ENCODE measurements around the gene FAM222B.
A peak's percentile ranks its signal among the peaks of the same experiment; 100 is the strongest.
"Not testable (repeated sequence)": the region's sequence is repeated elsewhere in the genome, so short reads cannot be mapped to it uniquely, and the experiment has no call there.

FAM222B gene

DNA sequence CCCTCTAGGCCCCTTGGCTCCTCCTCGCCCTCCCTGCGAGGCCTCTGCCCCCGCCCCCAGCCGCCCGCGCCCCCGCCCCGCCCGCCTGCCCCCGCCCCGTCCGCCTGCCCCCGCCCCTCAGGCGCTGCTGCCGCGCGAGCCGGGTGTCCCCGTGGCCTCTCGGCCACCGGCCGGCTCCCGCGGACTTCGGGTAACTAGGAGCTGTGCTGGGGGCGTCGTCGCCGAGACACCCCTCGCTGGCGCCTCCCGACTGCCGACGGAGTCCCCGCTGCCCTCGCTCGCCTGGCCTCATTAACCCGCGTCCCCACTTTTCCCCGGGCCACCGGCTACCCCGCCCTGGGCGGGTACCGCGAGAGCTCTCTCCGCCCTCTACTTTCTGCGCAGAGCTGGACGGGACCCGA lies 116.4 kb downstream of the FAM222B start, which contains the start of gene TLCD1:
Gene TLCD1 (minus strand): TSS at position 8 of the 401 bp plus-strand sequence. CDS start 136 bp downstream, outside the sequence.
- Histone ChIP-seq H3K9ac (ENCODE audit: low read length) (peak within 1 kb of the TSS; percentile 99), H4K5ac (ENCODE audit: low read length) (no peak within 1 kb of the TSS), H3K23ac (ENCODE audit: low read length) (peak within 1 kb of the TSS; percentile 54), H2AK5ac (ENCODE audit: low read length) (peak within 1 kb of the TSS; percentile 73), H3K4me2 (ENCODE audit: low read length) (peak within 1 kb of the TSS; percentile 96), H3K36me3 (ENCODE audit: control insufficient read depth, insufficient read depth, low read length) (peaks cover 13% of the 10 kb centered on the region), H3K4ac (ENCODE audit: low read depth, low read length) (peak within 1 kb of the TSS; percentile 66), H3K79me1 (ENCODE audit: low read length) (peaks cover 8% of the 10 kb centered on the region), H4K8ac (ENCODE audit: low read depth, low read length) (no peak within 1 kb of the TSS), H3K18ac (ENCODE audit: low read length) (peak within 1 kb of the TSS; percentile 34), H3K27me3 (ENCODE audit: insufficient read depth, low read length, poor library complexity) (no peaks in the 10 kb centered on the region), H3K27ac (ENCODE audit: low read depth, low read length) (peak within 1 kb of the TSS; percentile 96), H3K56ac (ENCODE audit: low read length) (peak within 1 kb of the TSS; percentile 100), H2BK120ac (ENCODE audit: low read depth, low read length) (no peak within 1 kb of the TSS), H3K4me3 (ENCODE audit: low read length) (peak within 1 kb of the TSS; percentile 63), H2BK15ac (replicated peaks; ENCODE audit: low read depth) (no peak within 1 kb of the TSS), H3K79me2 (ENCODE audit: control insufficient read depth, insufficient read depth, low read length) (peaks cover 17% of the 10 kb centered on the region), H3K4me1 (ENCODE audit: control insufficient read depth, low read depth, low read length) (no peaks in the 10 kb centered on the region), H2BK5ac (ENCODE audit: low read length) (peak within 1 kb of the TSS; percentile 96)
- WGBS (ENCODE audit: extremely low coverage, insufficient coverage, low lambda C conversion rate), result no CpG with 5 or more reads among the region's 49 CpGs
- DNase-seq, result peak; percentile 80

DNA sequence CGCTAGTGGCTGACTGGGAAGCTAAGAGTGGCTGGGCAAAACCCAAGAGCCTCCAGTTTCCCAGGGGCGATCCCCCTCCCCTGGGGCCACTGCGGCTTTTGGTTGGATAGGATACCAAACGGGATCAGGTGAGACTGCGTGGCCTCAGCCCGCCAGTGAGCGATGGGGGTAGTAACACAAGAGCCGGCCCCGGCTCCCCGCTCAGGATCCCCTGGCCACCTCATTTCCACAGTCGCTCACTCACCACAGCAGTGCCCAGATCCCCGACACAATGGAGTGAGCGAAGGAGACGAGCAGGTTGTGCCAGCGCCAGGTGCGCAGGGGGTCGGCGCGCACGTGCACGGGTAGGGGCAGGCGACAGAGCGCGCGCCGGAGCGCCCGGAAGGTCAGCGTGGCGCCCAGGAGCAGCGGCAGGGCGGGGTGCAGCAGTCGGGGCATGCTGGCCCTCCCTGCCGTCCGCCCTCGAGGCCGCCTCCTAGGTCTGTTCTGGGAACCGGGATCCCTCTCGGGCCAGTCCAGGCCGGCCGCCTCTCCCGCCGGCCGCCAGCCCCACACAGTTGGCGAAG lies 116.8 kb downstream of the FAM222B start:
- peak overlapping the region; percentile 59 for H3K4me3 ChIP-seq (ENCODE audit: low read length)
- DNase-seq, result peak; percentile 93

DNA sequence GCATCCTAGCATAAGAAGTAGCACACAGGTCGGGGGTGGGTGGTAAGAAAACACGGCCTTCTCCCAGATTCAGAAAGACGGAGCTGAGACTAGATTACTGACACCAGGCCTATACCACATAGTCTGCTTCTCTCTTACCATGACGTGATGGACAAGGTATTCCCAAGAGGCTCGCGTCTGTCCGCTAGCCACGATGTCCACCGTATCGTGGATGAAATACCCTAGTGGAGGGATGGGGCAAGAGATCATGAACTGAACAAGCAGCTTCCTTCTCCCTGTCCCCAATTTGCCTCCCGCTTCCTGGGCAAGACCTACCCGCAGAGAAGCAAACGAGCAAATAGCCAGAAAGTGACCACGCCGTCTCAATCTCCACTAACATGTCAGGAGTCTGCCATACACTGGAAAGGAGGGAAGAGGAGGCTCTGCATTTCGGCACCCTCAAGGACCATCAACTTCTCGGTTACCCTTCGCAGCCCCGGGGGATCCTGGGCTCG lies 117.4 kb downstream of the FAM222B start:
- H4K8ac ChIP-seq (ENCODE audit: low read depth, low read length), result no peak overlapping the region
- no CpG with 5 or more reads among the region's 20 CpGs for WGBS (ENCODE audit: extremely low coverage, insufficient coverage, low lambda C conversion rate)

More for the DNA sequence above, 116.8 kb downstream of the FAM222B start:
- peak overlapping the region; percentile 96 for H2BK5ac ChIP-seq (ENCODE audit: low read length)
- no peak overlapping the region for H4K8ac ChIP-seq (ENCODE audit: low read depth, low read length)
- peaks cover 8% of the 10 kb centered on the region for H3K79me1 ChIP-seq (ENCODE audit: low read length)
- H4K5ac ChIP-seq (ENCODE audit: low read length), result no peak overlapping the region
- H2BK120ac ChIP-seq (ENCODE audit: low read depth, low read length), result no peak overlapping the region
- H3K79me2 ChIP-seq (ENCODE audit: control insufficient read depth, insufficient read depth, low read length), result peaks cover 21% of the 10 kb centered on the region
- H3K18ac ChIP-seq (ENCODE audit: low read length), result peak overlapping the region; percentile 30
- H3K9ac ChIP-seq (ENCODE audit: low read length), result peak overlapping the region; percentile 99
- peak overlapping the region; percentile 66 for H3K4ac ChIP-seq (ENCODE audit: low read depth, low read length)
- peaks cover 14% of the 10 kb centered on the region for H3K36me3 ChIP-seq (ENCODE audit: control insufficient read depth, insufficient read depth, low read length)
- no peaks in the 10 kb centered on the region for H3K27me3 ChIP-seq (ENCODE audit: insufficient read depth, low read length, poor library complexity)
- no peak overlapping the region for H2BK15ac ChIP-seq (replicated peaks; ENCODE audit: low read depth)
- H2AK5ac ChIP-seq (ENCODE audit: low read length), result peak overlapping the region; percentile 73
- H3K23ac ChIP-seq (ENCODE audit: low read length), result peak overlapping the region; percentile 54
- H3K27ac ChIP-seq (ENCODE audit: low read depth, low read length), result peak overlapping the region; percentile 90
- H3K56ac ChIP-seq (ENCODE audit: low read length), result peak overlapping the region; percentile 100
- no CpG with 5 or more reads among the region's 45 CpGs for WGBS (ENCODE audit: extremely low coverage, insufficient coverage, low lambda C conversion rate)
- H3K4me2 ChIP-seq (ENCODE audit: low read length), result peak overlapping the region; percentile 79
- H3K4me1 ChIP-seq (ENCODE audit: control insufficient read depth, low read depth, low read length), result no peaks in the 10 kb centered on the region

DNA sequence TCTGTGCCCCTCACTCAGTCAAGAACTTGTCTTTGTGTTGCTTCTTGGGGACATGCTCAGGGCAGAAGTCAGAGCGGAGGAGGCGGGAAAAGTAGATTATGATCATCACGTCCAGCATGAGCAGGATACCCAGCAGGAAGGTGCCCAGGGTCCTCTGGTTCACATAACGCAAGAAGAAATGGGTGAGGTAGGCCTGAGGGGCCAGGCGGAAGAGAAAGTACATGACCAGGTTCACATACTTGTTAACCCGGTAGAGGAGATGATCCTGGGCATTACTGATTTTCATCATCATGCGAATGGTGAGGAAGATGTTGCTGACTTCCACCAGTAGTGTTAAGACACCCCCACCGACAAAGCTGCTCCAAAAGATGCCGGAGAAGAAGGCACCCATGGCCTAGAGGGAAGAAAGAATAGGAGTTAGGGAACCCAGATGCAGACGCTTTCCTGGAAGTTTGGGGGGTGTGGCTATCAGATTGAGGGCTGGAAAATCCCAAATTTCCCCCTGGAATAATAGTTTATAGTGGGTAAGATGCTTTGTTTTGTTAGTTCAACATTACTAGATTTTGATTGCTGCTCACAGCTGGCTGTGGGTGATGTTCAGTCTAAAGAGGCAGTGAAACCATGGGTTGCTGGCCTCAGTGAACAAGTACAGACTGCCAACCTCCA lies 118.0 kb downstream of the FAM222B start:
- Histone ChIP-seq H3K27me3 (ENCODE audit: insufficient read depth, low read length, poor library complexity) (no peaks in the 10 kb centered on the region), H2BK15ac (replicated peaks; ENCODE audit: low read depth) (no peak overlapping the region), H3K56ac (ENCODE audit: low read length) (peak overlapping the region; percentile 100), H4K8ac (ENCODE audit: low read depth, low read length) (no peak overlapping the region), H2BK5ac (ENCODE audit: low read length) (no peak overlapping the region), H3K4ac (ENCODE audit: low read depth, low read length) (peak overlapping the region; percentile 22), H3K79me2 (ENCODE audit: control insufficient read depth, insufficient read depth, low read length) (peaks cover 31% of the 10 kb centered on the region), H3K27ac (ENCODE audit: low read depth, low read length) (peak overlapping the region; percentile 90), H3K4me3 (ENCODE audit: low read length) (no peak overlapping the region), H4K5ac (ENCODE audit: low read length) (no peak overlapping the region), H3K9ac (ENCODE audit: low read length) (peak overlapping the region; percentile 99), H3K4me1 (ENCODE audit: control insufficient read depth, low read depth, low read length) (no peaks in the 10 kb centered on the region), H3K23ac (ENCODE audit: low read length) (no peak overlapping the region), H3K4me2 (ENCODE audit: low read length) (peak overlapping the region; percentile 79), H2BK120ac (ENCODE audit: low read depth, low read length) (no peak overlapping the region), H3K36me3 (ENCODE audit: control insufficient read depth, insufficient read depth, low read length) (peaks cover 15% of the 10 kb centered on the region), H3K79me1 (ENCODE audit: low read length) (peaks cover 10% of the 10 kb centered on the region), H2AK5ac (ENCODE audit: low read length) (no peak overlapping the region), H3K18ac (ENCODE audit: low read length) (no peak overlapping the region)
- DNase-seq, result peak; percentile 37
- WGBS (ENCODE audit: extremely low coverage, insufficient coverage, low lambda C conversion rate), result no CpG with 5 or more reads among the region's 10 CpGs

More for the DNA sequence above, 117.4 kb downstream of the FAM222B start:
- peak overlapping the region; percentile 90 for H3K27ac ChIP-seq (ENCODE audit: low read depth, low read length)
- no peak overlapping the region for H4K5ac ChIP-seq (ENCODE audit: low read length)
- peak overlapping the region; percentile 22 for H3K4ac ChIP-seq (ENCODE audit: low read depth, low read length)
- peak overlapping the region; percentile 30 for H3K18ac ChIP-seq (ENCODE audit: low read length)
- peak overlapping the region; percentile 54 for H3K23ac ChIP-seq (ENCODE audit: low read length)
- DNase-seq, result peak; percentile 79
- H2BK120ac ChIP-seq (ENCODE audit: low read depth, low read length), result no peak overlapping the region
- peak overlapping the region; percentile 79 for H3K4me2 ChIP-seq (ENCODE audit: low read length)
- H3K79me2 ChIP-seq (ENCODE audit: control insufficient read depth, insufficient read depth, low read length), result peaks cover 27% of the 10 kb centered on the region
- no peaks in the 10 kb centered on the region for H3K27me3 ChIP-seq (ENCODE audit: insufficient read depth, low read length, poor library complexity)
- no peaks in the 10 kb centered on the region for H3K4me1 ChIP-seq (ENCODE audit: control insufficient read depth, low read depth, low read length)
- peaks cover 9% of the 10 kb centered on the region for H3K79me1 ChIP-seq (ENCODE audit: low read length)
- peak overlapping the region; percentile 46 for H2AK5ac ChIP-seq (ENCODE audit: low read length)
- peak overlapping the region; percentile 99 for H3K9ac ChIP-seq (ENCODE audit: low read length)
- peak overlapping the region; percentile 73 for H2BK5ac ChIP-seq (ENCODE audit: low read length)
- H3K56ac ChIP-seq (ENCODE audit: low read length), result peak overlapping the region; percentile 100
- H3K36me3 ChIP-seq (ENCODE audit: control insufficient read depth, insufficient read depth, low read length), result peaks cover 15% of the 10 kb centered on the region
- no peak overlapping the region for H2BK15ac ChIP-seq (replicated peaks; ENCODE audit: low read depth)
- H3K4me3 ChIP-seq (ENCODE audit: low read length), result peak overlapping the region; percentile 59

DNA sequence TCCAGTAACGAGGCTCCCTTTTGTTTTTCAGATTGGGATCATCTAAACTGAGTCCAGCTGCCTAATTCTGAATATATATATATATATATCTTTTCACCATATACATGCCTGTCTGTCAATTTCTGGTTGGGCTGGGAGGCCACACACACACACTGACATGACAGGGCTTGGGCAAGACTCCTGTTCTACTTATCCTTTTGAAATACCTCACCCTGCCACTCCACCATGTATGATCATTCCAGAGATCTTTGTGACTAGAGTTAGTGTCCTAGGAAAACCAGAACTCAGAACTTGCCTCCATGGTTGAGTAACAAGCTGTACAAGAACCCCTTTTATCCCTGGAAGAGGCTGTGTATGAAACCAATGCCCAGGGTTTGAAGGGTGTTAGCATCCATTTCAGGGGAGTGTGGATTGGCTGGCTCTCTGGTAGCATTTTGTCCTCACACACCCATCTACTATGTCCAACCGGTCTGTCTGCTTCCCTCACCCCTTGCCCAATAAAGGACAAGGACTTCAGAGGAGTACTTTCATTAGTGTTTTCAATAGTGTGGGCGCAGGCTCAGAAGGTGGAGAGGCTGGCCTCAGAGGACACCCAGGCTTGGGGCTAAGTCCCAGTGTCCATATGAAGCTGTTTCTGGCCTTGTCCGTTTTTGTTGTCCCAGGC lies 118.6 kb downstream of the FAM222B start:
- Histone ChIP-seq H3K4me2 (ENCODE audit: low read length) (peak overlapping the region; percentile 25), H3K79me2 (ENCODE audit: control insufficient read depth, insufficient read depth, low read length) (peaks cover 31% of the 10 kb centered on the region), H3K56ac (ENCODE audit: low read length) (peak overlapping the region; percentile 100), H3K36me3 (ENCODE audit: control insufficient read depth, insufficient read depth, low read length) (peaks cover 15% of the 10 kb centered on the region), H3K9ac (ENCODE audit: low read length) (peak overlapping the region; percentile 99)
- not testable (repeated sequence) for H3K27me3 ChIP-seq (ENCODE audit: insufficient read depth, low read length, poor library complexity); H3K23ac ChIP-seq (ENCODE audit: low read length); H3K4ac ChIP-seq (ENCODE audit: low read depth, low read length); H4K5ac ChIP-seq (ENCODE audit: low read length); H3K18ac ChIP-seq (ENCODE audit: low read length); H4K8ac ChIP-seq (ENCODE audit: low read depth, low read length); H3K79me1 ChIP-seq (ENCODE audit: low read length); H2BK5ac ChIP-seq (ENCODE audit: low read length); H3K4me3 ChIP-seq (ENCODE audit: low read length); H2BK120ac ChIP-seq (ENCODE audit: low read depth, low read length); H3K27ac ChIP-seq (ENCODE audit: low read depth, low read length); H2BK15ac ChIP-seq (replicated peaks; ENCODE audit: low read depth); DNase-seq; H3K4me1 ChIP-seq (ENCODE audit: control insufficient read depth, low read depth, low read length); H2AK5ac ChIP-seq (ENCODE audit: low read length)
- WGBS (ENCODE audit: extremely low coverage, insufficient coverage, low lambda C conversion rate), result no CpG with 5 or more reads among the region's 4 CpGs
